Neural progenitor cell (in vitro differentiated cells): ENCODE measurements around the gene SZRD1.

Experiments used
- CTCF ChIP-seq: fragments of 200-600 bp; sonication (generic); IDR thresholded peaks from 2 replicates; pipeline ENCODE4 v1.5.1; 2017; ENCODE audit warnings: antibody characterized with exemption, mild to moderate bottlenecking
- EZH2 ChIP-seq: fragments of 200-600 bp; sonication (generic); IDR thresholded peaks from 2 replicates; pipeline ENCODE4 v1.6.1; 2017; ENCODE audit warnings: antibody characterized with exemption, mild to moderate bottlenecking, moderate library complexity
- EZH2phosphoT487 ChIP-seq: fragments of 200-600 bp; sonication (generic); IDR thresholded peaks from 2 replicates; pipeline ENCODE4 v1.6.1; 2017; ENCODE audit warnings: antibody characterized with exemption

- TF ChIP-seq EZH2 (no peak), CTCF (no peak), EZH2phosphoT487 (no peak)
These were observed 8.7 kb downstream of the SZRD1 start for GRCh38 chr1:16375521-16376340.
